ENCODE results near the gene CATSPERD.

CATSPERD gene

DNA sequence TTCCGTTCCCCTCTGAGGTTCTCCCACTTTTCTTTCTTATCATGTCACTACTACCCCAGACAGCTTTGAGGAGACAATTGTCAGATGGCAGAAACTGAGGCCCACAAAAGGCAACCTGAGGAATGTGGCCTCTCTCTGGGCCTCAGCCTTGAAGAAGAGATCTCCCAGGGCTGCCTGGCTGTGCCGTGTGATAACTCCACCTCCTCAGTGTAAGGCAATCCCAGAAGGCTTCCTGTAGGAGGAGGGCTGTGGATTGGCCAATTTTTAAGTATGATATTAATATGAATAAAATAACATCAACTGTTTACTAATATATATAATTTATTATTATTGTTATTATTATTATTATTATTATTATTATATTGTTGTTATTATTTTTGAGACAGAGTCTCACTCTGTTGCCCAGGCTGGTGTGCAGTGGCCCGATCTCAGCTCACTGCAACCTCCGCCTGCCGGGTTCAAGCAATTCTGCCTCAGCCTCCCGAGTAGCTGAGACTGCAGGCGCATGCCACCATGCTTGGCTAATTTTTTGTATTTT lies 75.0 kb downstream of the CATSPERD start:
- no peak for TF ChIP-seq CREB1 (IDR thresholded peaks at IDR 0.05; ENCODE audit: low read depth)
- TF ChIP-seq TEAD4 (IDR thresholded peaks at IDR 0.05), result no peak
- no peak for TF ChIP-seq RAD21 (IDR thresholded peaks at IDR 0.05; ENCODE audit: low read depth)
- no peak for TF ChIP-seq EGR1 (IDR thresholded peaks at IDR 0.05)
- no peak for TF ChIP-seq CEBPB (IDR thresholded peaks at IDR 0.05)
- TF ChIP-seq, protein P1, sequence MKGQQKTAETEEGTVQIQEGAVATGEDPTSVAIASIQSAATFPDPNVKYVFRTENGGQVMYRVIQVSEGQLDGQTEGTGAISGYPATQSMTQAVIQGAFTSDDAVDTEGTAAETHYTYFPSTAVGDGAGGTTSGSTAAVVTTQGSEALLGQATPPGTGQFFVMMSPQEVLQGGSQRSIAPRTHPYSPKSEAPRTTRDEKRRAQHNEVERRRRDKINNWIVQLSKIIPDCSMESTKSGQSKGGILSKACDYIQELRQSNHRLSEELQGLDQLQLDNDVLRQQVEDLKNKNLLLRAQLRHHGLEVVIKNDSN (IDR thresholded peaks at IDR 0.05), result no peak

- TF ChIP-seq CREB1 (IDR thresholded peaks at IDR 0.05; ENCODE audit: low read depth) (no peak), RAD21 (IDR thresholded peaks at IDR 0.05; ENCODE audit: low read depth) (no peak), EGR1 (IDR thresholded peaks at IDR 0.05) (no peak), NFIC (IDR thresholded peaks at IDR 0.05) (no peak), FOXM1 (IDR thresholded peaks at IDR 0.05; ENCODE audit: borderline replicate concordance, low read depth) (no peak), MAX (IDR thresholded peaks at IDR 0.05) (no peak), CEBPB (IDR thresholded peaks at IDR 0.05) (no peak), TCF12 (IDR thresholded peaks at IDR 0.05; ENCODE audit: low read depth) (no peak), YY1 (IDR thresholded peaks at IDR 0.05; ENCODE audit: low read depth) (no peak), TAF1 (IDR thresholded peaks at IDR 0.05; ENCODE audit: low read depth) (no peak), TEAD4 (IDR thresholded peaks at IDR 0.05) (no peak), EP300 (IDR thresholded peaks at IDR 0.05; ENCODE audit: borderline replicate concordance) (no peak), ZBTB7A (IDR thresholded peaks at IDR 0.05; ENCODE audit: low read depth) (no peak)
- TF ChIP-seq, protein P2, sequence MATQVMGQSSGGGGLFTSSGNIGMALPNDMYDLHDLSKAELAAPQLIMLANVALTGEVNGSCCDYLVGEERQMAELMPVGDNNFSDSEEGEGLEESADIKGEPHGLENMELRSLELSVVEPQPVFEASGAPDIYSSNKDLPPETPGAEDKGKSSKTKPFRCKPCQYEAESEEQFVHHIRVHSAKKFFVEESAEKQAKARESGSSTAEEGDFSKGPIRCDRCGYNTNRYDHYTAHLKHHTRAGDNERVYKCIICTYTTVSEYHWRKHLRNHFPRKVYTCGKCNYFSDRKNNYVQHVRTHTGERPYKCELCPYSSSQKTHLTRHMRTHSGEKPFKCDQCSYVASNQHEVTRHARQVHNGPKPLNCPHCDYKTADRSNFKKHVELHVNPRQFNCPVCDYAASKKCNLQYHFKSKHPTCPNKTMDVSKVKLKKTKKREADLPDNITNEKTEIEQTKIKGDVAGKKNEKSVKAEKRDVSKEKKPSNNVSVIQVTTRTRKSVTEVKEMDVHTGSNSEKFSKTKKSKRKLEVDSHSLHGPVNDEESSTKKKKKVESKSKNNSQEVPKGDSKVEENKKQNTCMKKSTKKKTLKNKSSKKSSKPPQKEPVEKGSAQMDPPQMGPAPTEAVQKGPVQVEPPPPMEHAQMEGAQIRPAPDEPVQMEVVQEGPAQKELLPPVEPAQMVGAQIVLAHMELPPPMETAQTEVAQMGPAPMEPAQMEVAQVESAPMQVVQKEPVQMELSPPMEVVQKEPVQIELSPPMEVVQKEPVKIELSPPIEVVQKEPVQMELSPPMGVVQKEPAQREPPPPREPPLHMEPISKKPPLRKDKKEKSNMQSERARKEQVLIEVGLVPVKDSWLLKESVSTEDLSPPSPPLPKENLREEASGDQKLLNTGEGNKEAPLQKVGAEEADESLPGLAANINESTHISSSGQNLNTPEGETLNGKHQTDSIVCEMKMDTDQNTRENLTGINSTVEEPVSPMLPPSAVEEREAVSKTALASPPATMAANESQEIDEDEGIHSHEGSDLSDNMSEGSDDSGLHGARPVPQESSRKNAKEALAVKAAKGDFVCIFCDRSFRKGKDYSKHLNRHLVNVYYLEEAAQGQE (IDR thresholded peaks at IDR 0.05; ENCODE audit: low read depth), result no peak
- TF ChIP-seq, protein P1 (IDR thresholded peaks at IDR 0.05), result no peak
These were observed 77.8 kb downstream of the CATSPERD start for GRCh38 chr19:5798244-5798643.

- no peak for TF ChIP-seq ZBTB7A (IDR thresholded peaks at IDR 0.05; ENCODE audit: low read depth)
- TF ChIP-seq EGR1 (IDR thresholded peaks at IDR 0.05), result no peak
- no peak for TF ChIP-seq EP300 (IDR thresholded peaks at IDR 0.05; ENCODE audit: borderline replicate concordance)
- no peak for TF ChIP-seq RAD21 (IDR thresholded peaks at IDR 0.05; ENCODE audit: low read depth)
- TF ChIP-seq TAF1 (IDR thresholded peaks at IDR 0.05; ENCODE audit: low read depth), result no peak
- no peak for TF ChIP-seq FOXM1 (IDR thresholded peaks at IDR 0.05; ENCODE audit: borderline replicate concordance, low read depth)
- no peak for TF ChIP-seq MAX (IDR thresholded peaks at IDR 0.05)
- no peak for TF ChIP-seq CEBPB (IDR thresholded peaks at IDR 0.05)
These were observed 79.1 kb downstream of the CATSPERD start for GRCh38 chr19:5799247-5800241.

DNA sequence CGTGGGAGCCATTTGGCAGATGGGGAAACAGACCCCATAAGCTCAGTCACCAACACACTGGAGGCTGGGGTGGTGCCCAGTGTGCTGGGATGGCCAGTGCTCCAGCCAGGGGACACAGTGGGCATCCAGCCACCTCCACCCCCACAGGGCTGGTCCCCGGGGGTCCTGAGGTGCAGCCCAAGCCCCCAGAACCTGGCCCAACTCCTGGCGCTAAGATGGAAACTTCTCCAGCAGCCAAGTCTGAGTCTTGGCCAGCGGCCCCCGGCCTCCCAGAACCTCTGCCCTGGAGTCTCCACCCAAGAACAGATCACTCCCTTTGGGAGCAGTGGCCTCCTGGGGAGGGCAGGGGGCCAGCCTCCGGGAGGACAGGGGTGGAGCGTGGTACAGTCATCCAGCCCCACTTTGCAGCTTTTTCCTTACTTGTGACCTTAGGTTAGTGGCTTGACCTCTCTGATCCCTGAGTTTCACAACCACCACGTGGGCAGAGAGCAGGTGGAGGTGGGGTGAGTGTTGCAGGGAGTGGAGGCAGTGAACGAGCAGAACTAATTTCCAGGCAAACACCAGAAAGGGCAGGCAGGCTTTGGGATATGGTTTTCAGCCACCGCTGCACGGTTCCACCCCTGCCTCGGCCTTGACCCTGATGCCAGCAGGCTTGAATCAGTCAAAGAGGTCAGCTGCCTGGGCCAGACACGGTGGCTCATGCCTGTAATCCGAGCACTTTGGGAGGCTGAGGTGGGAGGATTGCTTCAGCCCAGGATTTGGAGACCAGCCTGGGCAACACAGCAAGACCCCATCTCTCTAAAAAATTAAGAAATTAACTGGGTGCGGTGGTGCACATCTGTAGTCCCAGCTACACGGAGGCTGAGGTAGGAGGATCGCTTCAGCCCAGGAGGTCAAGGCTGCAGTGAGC lies 80.2 kb downstream of the CATSPERD start:
- TF ChIP-seq RAD21 (IDR thresholded peaks at IDR 0.05; ENCODE audit: low read depth), result no peak
- TF ChIP-seq, protein P2 (IDR thresholded peaks at IDR 0.05; ENCODE audit: low read depth), result no peak
- TF ChIP-seq YY1 (IDR thresholded peaks at IDR 0.05; ENCODE audit: low read depth), result no peak
- TF ChIP-seq TEAD4 (IDR thresholded peaks at IDR 0.05), result no peak
- TF ChIP-seq TCF12 (IDR thresholded peaks at IDR 0.05; ENCODE audit: low read depth), result no peak
- no peak for TF ChIP-seq NFIC (IDR thresholded peaks at IDR 0.05)
- no peak for TF ChIP-seq EP300 (IDR thresholded peaks at IDR 0.05; ENCODE audit: borderline replicate concordance)
